Liver (tissue), 2 donors: ENCODE measurements around the gene GIPC2.

Source experiments
- CTCF ChIP-seq: fragments of 150-350 bp; IDR thresholded peaks from 2 replicates; pipeline ENCODE4 v1.5.1; 2017; ENCODE audit warnings: improper control_type of control experiment, low read depth, low read length; ENCODE audit not compliant: missing input control
- FOXA1 ChIP-seq: IDR thresholded peaks from 2 replicates; pipeline ENCODE4 v1.6.1; 2016; ENCODE audit warnings: antibody characterized with exemption
- donor health status: healthy.

- TF ChIP-seq FOXA1 (no peak), CTCF (no peak)
Measured at GRCh38 chr1:78101051-78101450, 55.3 kb downstream of the GIPC2 start.
